ENCODE data around the gene NMNAT2.
"Not testable (repeated sequence)": the region's sequence is repeated elsewhere in the genome, so short reads cannot be mapped to it uniquely, and the experiment has no call there.

The NMNAT2 gene

GRCh38 chr1:183403498-183403897 lies 14.7 kb downstream of the NMNAT2 start:
- TF ChIP-seq Cebpa-rat (IDR thresholded peaks at IDR 0.05) = no peak
- no peaks in the 10 kb centered on the region for H3K9me3 ChIP-seq (replicated peaks in 1 of 11)
- H3K4me2 ChIP-seq = no peak overlapping the region
- H4K20me1 ChIP-seq = no peaks in the 10 kb centered on the region
- H3K27me3 ChIP-seq = no peaks in the 10 kb centered on the region
- no peaks in the 10 kb centered on the region for H3K36me3 ChIP-seq
- no peak overlapping the region for H3K9ac ChIP-seq
- no peak overlapping the region for H3K27ac ChIP-seq
- no peaks in the 10 kb centered on the region for H3K4me1 ChIP-seq
- no peak overlapping the region for H3K4me3 ChIP-seq

DNA sequence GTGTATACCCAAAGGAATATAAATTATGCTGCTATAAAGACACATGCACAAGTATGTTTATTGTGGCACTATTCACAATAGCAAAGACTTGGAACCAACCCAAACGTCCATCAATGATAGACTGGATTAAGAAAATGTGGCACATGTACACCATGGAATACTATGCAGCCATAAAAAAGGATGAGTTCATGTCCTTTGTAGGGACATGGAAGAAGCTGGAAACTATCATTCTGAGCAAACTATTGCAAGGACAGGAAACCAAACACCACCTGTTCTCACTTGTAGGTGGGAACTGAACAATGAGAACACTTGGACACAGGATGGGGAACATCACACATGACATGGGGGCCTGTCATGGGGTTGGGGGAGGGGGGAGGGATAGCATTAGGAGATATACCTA lies 16.6 kb downstream of the NMNAT2 start:
- H3K27ac ChIP-seq; H3K36me3 ChIP-seq; H3K9ac ChIP-seq; H3K4me3 ChIP-seq; H3K9me3 ChIP-seq (replicated peaks in 1 of 11); H3K27me3 ChIP-seq; H4K20me1 ChIP-seq; H3K4me1 ChIP-seq; H3K4me2 ChIP-seq: not testable (repeated sequence)

- no peaks in the 10 kb centered on the region for H4K20me1 ChIP-seq
- no peaks in the 10 kb centered on the region for H3K4me1 ChIP-seq
- no peaks in the 10 kb centered on the region for H3K27me3 ChIP-seq
- no peaks in the 10 kb centered on the region for H3K9me3 ChIP-seq (replicated peaks in 1 of 11)
- H3K36me3 ChIP-seq = no peaks in the 10 kb centered on the region
- TF ChIP-seq Cebpa-rat (IDR thresholded peaks at IDR 0.05) = no peak
- no peak overlapping the region for H3K4me2 ChIP-seq
- no peak overlapping the region for H3K9ac ChIP-seq
- no peak overlapping the region for H3K27ac ChIP-seq
- no peak overlapping the region for H3K4me3 ChIP-seq
Measured at GRCh38 chr1:183394435-183394834, 23.7 kb downstream of the NMNAT2 start.

- Histone ChIP-seq H3K9ac (no peak overlapping the region), H3K27ac (no peak overlapping the region), H3K36me3 (no peaks in the 10 kb centered on the region), H3K27me3 (no peaks in the 10 kb centered on the region), H3K4me3 (no peak overlapping the region), H4K20me1 (no peaks in the 10 kb centered on the region), H3K4me2 (no peak overlapping the region), H3K9me3 (replicated peaks in 1 of 11) (no peaks in the 10 kb centered on the region), H3K4me1 (no peaks in the 10 kb centered on the region)
- no peak for TF ChIP-seq Cebpa-rat (IDR thresholded peaks at IDR 0.05)
Measured at GRCh38 chr1:183391863-183392262, 26.3 kb downstream of the NMNAT2 start.

DNA sequence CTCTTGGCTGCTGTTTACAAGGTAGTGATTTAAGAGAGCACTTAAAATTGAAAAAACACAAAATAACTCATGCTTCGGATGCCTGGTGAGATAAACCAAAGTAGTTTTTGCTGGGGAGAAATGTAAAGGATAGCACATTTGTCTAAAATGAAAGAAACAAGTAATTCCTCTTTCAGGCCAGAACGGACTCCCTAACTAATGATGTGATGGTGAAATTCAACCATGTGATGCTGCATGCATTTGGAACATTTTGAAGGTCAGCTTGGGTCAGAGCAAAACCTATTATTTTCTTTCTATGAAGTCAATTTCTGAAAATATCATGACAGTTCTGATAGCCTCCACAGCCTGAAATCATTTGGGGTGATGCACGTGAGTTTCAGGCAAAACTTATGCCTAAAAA lies 27.6 kb downstream of the NMNAT2 start:
- no peaks in the 10 kb centered on the region for H3K9me3 ChIP-seq (replicated peaks in 1 of 11)
- H3K36me3 ChIP-seq = no peaks in the 10 kb centered on the region
- no peaks in the 10 kb centered on the region for H3K27me3 ChIP-seq
- TF ChIP-seq Cebpa-rat (IDR thresholded peaks at IDR 0.05) = no peak
- no peak overlapping the region for H3K4me3 ChIP-seq
- H3K4me2 ChIP-seq = no peak overlapping the region
- no peaks in the 10 kb centered on the region for H3K4me1 ChIP-seq
- no peak overlapping the region for H3K9ac ChIP-seq
- no peaks in the 10 kb centered on the region for H4K20me1 ChIP-seq
- no peak overlapping the region for H3K27ac ChIP-seq

DNA sequence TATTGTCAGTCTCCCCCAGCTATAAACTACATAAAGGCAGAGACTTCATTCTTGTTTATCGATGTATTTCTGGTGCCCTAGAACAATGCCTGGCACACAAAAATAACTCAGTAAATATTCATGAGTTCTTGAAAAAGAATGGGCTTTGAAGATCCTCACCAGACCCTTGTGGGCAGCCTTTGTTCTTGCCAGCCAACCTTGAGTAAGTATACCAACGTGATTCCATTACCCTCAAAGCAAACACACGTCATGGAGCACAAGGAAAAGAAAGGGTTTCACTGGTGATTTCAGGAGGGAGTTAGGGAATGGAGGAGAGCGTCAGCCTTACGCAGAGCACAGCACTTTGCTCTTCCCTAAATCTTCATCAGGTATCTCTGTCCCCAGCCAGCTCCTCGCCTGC lies 29.4 kb downstream of the NMNAT2 start:
- Histone ChIP-seq H3K27me3 (no peaks in the 10 kb centered on the region), H3K4me2 (no peak overlapping the region), H3K4me3 (no peak overlapping the region), H3K4me1 (no peaks in the 10 kb centered on the region), H3K36me3 (no peaks in the 10 kb centered on the region), H3K9me3 (replicated peaks in 1 of 11) (no peaks in the 10 kb centered on the region), H3K27ac (no peak overlapping the region), H3K9ac (no peak overlapping the region), H4K20me1 (no peaks in the 10 kb centered on the region)
- TF ChIP-seq Cebpa-rat (IDR thresholded peaks at IDR 0.05) = no peak

DNA sequence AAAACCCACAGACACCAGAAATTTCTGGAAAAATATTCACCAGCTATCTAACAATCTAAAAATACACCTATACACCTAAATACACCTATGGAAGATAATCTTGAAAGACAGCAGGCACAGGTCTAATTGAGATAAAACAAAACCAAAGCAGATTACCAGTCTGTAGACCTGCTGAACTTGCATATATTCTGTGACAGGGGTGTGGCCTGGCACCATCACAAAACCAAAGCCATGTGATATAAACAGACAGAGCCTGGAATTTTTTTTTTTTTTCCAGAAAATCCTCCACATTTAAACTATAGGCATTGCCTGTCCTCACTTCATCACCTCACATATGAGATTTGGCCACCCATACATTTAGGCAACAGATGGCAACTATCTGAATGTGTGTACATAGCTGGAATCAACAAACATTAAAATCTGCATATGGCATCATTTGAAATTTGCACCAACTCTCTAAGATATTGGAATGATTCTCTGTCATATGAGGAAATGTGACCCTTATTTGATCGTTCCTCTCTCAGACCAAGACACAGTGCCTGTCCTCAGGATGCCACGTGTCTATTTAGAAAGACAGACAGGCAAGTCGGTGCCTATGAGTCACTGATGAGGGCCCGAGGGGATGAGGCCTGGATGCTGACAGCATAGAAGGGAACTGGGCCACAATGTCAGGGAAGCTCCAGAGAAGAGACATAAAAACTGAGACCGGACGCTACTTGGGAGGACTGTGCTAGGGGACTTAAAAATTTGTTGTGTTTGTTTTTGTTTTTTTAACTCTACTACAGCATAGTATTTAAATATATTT lies 32.6 kb downstream of the NMNAT2 start:
- Histone ChIP-seq H3K27me3 (no peaks in the 10 kb centered on the region), H3K9me3 (replicated peaks in 1 of 11) (peaks cover 0 to 6% (median 0%) of the 10 kb centered on the region in 11 experiments; a peak in 2 of 22 replicates), H3K4me3 (no peak overlapping the region), H4K20me1 (no peaks in the 10 kb centered on the region), H3K4me2 (no peak overlapping the region), H3K9ac (no peak overlapping the region), H3K27ac (no peak overlapping the region), H3K36me3 (no peaks in the 10 kb centered on the region), H3K4me1 (no peaks in the 10 kb centered on the region)
- TF ChIP-seq Cebpa-rat (IDR thresholded peaks at IDR 0.05) = no peak

DNA sequence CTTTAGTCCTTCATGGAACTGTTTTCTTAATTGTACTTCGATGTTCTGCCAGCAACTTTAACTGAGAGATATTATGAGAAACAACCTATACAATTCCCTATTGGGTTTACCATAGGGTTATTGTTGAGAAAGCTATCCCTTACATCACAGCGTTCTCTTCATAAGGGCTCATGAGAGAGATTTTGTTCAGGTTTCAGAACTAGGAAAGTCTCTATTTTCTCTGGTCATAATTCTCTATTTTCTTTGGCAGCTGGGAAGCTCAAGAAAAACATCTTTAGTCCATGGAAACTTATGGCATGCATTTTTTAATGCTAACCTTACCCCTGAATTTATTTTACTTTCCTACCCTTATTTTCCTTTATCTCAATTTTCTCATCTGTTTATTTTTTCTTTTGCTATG lies 38.2 kb downstream of the NMNAT2 start:
- no peaks in the 10 kb centered on the region for H3K27me3 ChIP-seq
- no peak overlapping the region for H3K9ac ChIP-seq
- H3K36me3 ChIP-seq = no peaks in the 10 kb centered on the region
- no peaks in the 10 kb centered on the region for H4K20me1 ChIP-seq
- H3K4me1 ChIP-seq = no peaks in the 10 kb centered on the region
- no peak overlapping the region for H3K4me2 ChIP-seq
- peaks cover 0 to 6% (median 0%) of the 10 kb centered on the region in 11 experiments; a peak in 2 of 22 replicates for H3K9me3 ChIP-seq (replicated peaks in 1 of 11)
- no peak overlapping the region for H3K27ac ChIP-seq
- no peak for TF ChIP-seq Cebpa-rat (IDR thresholded peaks at IDR 0.05)
- no peak overlapping the region for H3K4me3 ChIP-seq

GRCh38 chr1:183375381-183375780 lies 42.8 kb downstream of the NMNAT2 start:
- Histone ChIP-seq H3K9me3 (replicated peaks in 1 of 11) (no peaks in the 10 kb centered on the region), H3K9ac (no peak overlapping the region), H3K4me3 (no peak overlapping the region), H3K27me3 (no peaks in the 10 kb centered on the region), H3K27ac (no peak overlapping the region), H3K4me2 (no peak overlapping the region), H3K4me1 (no peaks in the 10 kb centered on the region), H3K36me3 (no peaks in the 10 kb centered on the region), H4K20me1 (no peaks in the 10 kb centered on the region)
- TF ChIP-seq Cebpa-rat (IDR thresholded peaks at IDR 0.05) = no peak

- H3K9me3 ChIP-seq (replicated peaks in 1 of 11) = no peaks in the 10 kb centered on the region
- no peaks in the 10 kb centered on the region for H4K20me1 ChIP-seq
- no peaks in the 10 kb centered on the region for H3K36me3 ChIP-seq
- H3K4me2 ChIP-seq = no peak overlapping the region
- no peaks in the 10 kb centered on the region for H3K27me3 ChIP-seq
- H3K9ac ChIP-seq = no peak overlapping the region
- H3K4me1 ChIP-seq = no peaks in the 10 kb centered on the region
- H3K4me3 ChIP-seq = no peak overlapping the region
- no peak for TF ChIP-seq Cebpa-rat (IDR thresholded peaks at IDR 0.05)
- H3K27ac ChIP-seq = no peak overlapping the region
Measured at GRCh38 chr1:183374825-183375224, 43.4 kb downstream of the NMNAT2 start.

Data from BLaER1 treated with 17β-estradiol and CSF1 and Interleukin-3, amounts not matched to agents 10 nM and 100 nM (cell line).